Upper lobe of left lung (tissue), 4 donors: ENCODE results near the gene TRIM7.

Source experiments
- EP300 ChIP-seq, 4 donors: sonication (generic); formaldehyde crosslinking; IDR thresholded peaks; one replicate each; pipeline ENCODE4 v1.5.1; 2017; ENCODE audit warnings: antibody characterized with exemption in 4 of 4, control low read depth in 2 of 4
- TF ChIP-seq, protein P1 (sequence below), 6 experiments: fragments of 450-650 bp in 4 of 6; fragments of 200-600 bp in 2 of 6; sonication (generic) in 2 of 6; IDR thresholded peaks; one replicate each; pipeline ENCODE4 v1.5.1; 2016 to 2019; ENCODE audit warnings: antibody characterized with exemption in 6 of 6

DNA sequence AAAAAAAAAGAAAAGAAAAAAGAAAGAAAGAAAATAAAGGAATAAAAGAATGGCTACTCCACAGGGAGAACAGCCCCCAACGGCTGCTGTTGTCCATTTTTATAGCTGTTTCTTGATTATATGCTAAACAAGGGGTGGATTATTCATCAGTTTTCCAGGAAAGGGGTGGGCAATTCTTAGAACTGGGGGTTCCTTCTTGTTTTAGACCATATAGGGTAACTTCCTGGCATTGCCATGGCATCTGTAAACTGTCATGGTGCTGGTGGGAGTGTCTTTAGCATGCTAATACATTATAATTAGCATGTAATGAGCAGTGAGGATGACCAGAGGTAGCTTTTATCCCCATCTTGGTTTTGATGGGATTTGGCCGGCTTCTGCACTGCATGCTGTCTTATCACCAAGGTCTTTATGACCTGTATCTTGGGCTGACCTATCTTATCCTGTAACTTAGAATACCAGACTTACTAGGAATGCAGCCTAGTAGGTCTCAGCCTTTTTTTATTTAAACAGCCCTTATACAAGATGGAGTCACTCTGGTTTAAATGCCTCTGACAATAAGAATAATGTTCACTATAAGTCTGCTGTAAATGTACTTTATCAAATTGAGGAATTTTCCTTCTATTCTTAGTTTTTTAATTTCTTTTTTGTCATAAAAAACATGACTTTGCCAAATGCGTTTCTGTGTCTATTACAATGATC, 28.6 kb downstream of the TRIM7 start:
- no peak for TF ChIP-seq EP300 (IDR thresholded peaks at IDR 0.05)
- TF ChIP-seq, protein P1, sequence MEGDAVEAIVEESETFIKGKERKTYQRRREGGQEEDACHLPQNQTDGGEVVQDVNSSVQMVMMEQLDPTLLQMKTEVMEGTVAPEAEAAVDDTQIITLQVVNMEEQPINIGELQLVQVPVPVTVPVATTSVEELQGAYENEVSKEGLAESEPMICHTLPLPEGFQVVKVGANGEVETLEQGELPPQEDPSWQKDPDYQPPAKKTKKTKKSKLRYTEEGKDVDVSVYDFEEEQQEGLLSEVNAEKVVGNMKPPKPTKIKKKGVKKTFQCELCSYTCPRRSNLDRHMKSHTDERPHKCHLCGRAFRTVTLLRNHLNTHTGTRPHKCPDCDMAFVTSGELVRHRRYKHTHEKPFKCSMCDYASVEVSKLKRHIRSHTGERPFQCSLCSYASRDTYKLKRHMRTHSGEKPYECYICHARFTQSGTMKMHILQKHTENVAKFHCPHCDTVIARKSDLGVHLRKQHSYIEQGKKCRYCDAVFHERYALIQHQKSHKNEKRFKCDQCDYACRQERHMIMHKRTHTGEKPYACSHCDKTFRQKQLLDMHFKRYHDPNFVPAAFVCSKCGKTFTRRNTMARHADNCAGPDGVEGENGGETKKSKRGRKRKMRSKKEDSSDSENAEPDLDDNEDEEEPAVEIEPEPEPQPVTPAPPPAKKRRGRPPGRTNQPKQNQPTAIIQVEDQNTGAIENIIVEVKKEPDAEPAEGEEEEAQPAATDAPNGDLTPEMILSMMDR (IDR thresholded peaks at IDR 0.05) = no peak
